SH-SY5Y (cell line): ENCODE data around the gene SERPINA1.

ENCODE experiments used
- GATA2 ChIP-seq: IDR thresholded peaks from 2 replicates; pipeline ENCODE4 v1.6.1; 2011; ENCODE audit warnings: mild to moderate bottlenecking, low read depth, low read length
- GATA3 ChIP-seq: IDR thresholded peaks from 2 replicates; pipeline ENCODE4 v1.6.1; 2011; ENCODE audit warnings: low read depth, mild to moderate bottlenecking, low read length, moderate library complexity

DNA sequence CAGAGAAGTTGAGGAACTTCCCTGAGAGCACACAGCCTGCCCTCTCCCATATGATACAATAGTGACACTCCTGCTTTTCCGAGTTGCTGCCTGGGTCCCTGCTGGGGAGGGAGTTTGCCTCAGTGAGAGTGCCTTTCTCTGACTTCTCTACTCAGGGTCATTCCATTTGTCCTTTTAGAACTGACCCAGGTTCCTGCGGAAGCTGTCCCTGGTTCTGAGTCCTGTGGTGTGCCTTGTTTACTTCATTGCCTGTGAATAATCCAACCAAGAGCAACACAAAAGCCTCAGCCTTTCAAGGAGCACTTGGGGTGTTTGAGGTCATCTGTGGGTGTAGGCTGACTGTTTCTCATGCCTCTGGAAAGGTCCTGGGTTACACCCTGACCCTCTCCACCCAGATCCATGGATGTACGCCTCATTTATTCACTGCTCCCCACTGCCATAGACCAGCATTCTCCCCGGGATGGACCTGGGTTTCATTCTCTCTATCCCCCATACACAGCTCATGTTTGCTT, 13.6 kb downstream of the SERPINA1 start:
- TF ChIP-seq GATA2: no peak
- no peak for TF ChIP-seq GATA3
